GM19023 (cell line): Measurements from ENCODE around the gene UGT1A3.

Experiments
- ATAC-seq: cut with Tn5 transposase; IDR thresholded peaks from one replicate; pipeline ENCODE4 v1.9.1; 2021; ENCODE audit warnings: mild to moderate bottlenecking, moderate library complexity; ENCODE audit not compliant: unreplicated experiment

The UGT1A3 gene

GRCh38 chr2:233793465-233794127 is 64.8 kb downstream of the UGT1A3 start:
- no peak for ATAC-seq

GRCh38 chr2:233794128-233794658 is 65.4 kb downstream of the UGT1A3 start:
- ATAC-seq, result no peak

- ATAC-seq, result no peak
Observed at GRCh38 chr2:233795735-233796171, 66.9 kb downstream of the UGT1A3 start.

- no peak for ATAC-seq
Observed at GRCh38 chr2:233796254-233796653, 67.4 kb downstream of the UGT1A3 start.

GRCh38 chr2:233798335-233799086 is 69.7 kb downstream of the UGT1A3 start:
- ATAC-seq, result no peak

GRCh38 chr2:233799087-233799665 is 70.3 kb downstream of the UGT1A3 start:
- ATAC-seq, result no peak

- no peak for ATAC-seq
Observed at GRCh38 chr2:233799716-233800115, 70.9 kb downstream of the UGT1A3 start.

GRCh38 chr2:233800208-233800607 is 71.4 kb downstream of the UGT1A3 start:
- ATAC-seq, result no peak

GRCh38 chr2:233801357-233802131 is 72.7 kb downstream of the UGT1A3 start:
- no peak for ATAC-seq

GRCh38 chr2:233802132-233802815 is 73.4 kb downstream of the UGT1A3 start:
- no peak for ATAC-seq

- no peak for ATAC-seq
Observed at GRCh38 chr2:233803292-233803911, 74.6 kb downstream of the UGT1A3 start.

GRCh38 chr2:233803994-233804393 is 75.2 kb downstream of the UGT1A3 start:
- ATAC-seq, result no peak

GRCh38 chr2:233807215-233807865 is 78.5 kb downstream of the UGT1A3 start:
- no peak for ATAC-seq

GRCh38 chr2:233807966-233808935 is 79.4 kb downstream of the UGT1A3 start:
- ATAC-seq, result no peak

- ATAC-seq, result no peak
Observed at GRCh38 chr2:233810385-233810784, 81.5 kb downstream of the UGT1A3 start.

- no peak for ATAC-seq
Observed at GRCh38 chr2:233811087-233811486, 82.2 kb downstream of the UGT1A3 start.

GRCh38 chr2:233811732-233812131 is 82.9 kb downstream of the UGT1A3 start:
- ATAC-seq, result no peak
